Body of pancreas (tissue), 4 donors: Measurements from ENCODE around the gene MAP2K5. TPM values are rescaled to one million over a fixed set of nuclear protein-coding genes. Genes with fewer than 3 reads are reported as not detected.

Experiments
- ATAC-seq: fragments of 150-250 bp; one replicate; pipeline ENCODE4 v1.9.1; 2016
- DNase-seq, 4 donors: peaks; one replicate each; pipeline ENCODE4 v3.0.0-alpha.2; 2019
- H3K27ac ChIP-seq, 4 donors: fragments of 200-600 bp; sonication (generic); 1 replicate in 3 of 4; 2 replicates in 1 of 4; pipeline versions ENCODE4 v1.5.1 to v1.6.1; 2016 to 2019; ENCODE audit warnings: mild to moderate bottlenecking in 1 of 4, mixed read lengths in 1 of 4, moderate library complexity in 1 of 4
- H3K27me3 ChIP-seq, 2 donors: fragments of 200-600 bp; sonication (generic); one replicate each; pipeline ENCODE4 v1.6.0; 2016; ENCODE audit warnings: mild to moderate bottlenecking in 1 of 2
- H3K36me3 ChIP-seq, 2 donors: fragments of 200-600 bp; sonication (generic); replicated peaks in 1 of 2; 2 replicates each; pipeline ENCODE4 v1.5.1; 2016; ENCODE audit warnings: low read depth in 2 of 2; ENCODE audit not compliant: insufficient read depth in 1 of 2
- H3K4me1 ChIP-seq: fragments of 200-600 bp; sonication (generic); one replicate; pipeline ENCODE4 v1.6.0; 2016
- H3K4me3 ChIP-seq, 2 donors: fragments of 200-600 bp; sonication (generic); 1 replicate in 1 of 2; 2 replicates in 1 of 2; pipeline ENCODE4 v1.5.1; 2016 to 2019
- H3K9me3 ChIP-seq, 3 donors: fragments of 200-600 bp; sonication (generic); 1 replicate in 2 of 3; 2 replicates in 1 of 3; pipeline ENCODE4 v1.5.1; 2016
- POLR2A ChIP-seq, 3 donors: fragments of 450-650 bp; IDR thresholded peaks; one replicate each; pipeline ENCODE4 v1.6.1; 2016; ENCODE audit warnings: antibody characterized with exemption in 3 of 3, mild to moderate bottlenecking in 2 of 3
- WGBS, 2 donors: methylation state at CpG; one replicate each; pipeline ENCODE4 v1.1.5; 2017; 5-methylcytosine and 5-hydroxymethylcytosine counted together
- intact Hi-C: fragments of 100-400 bp; cut with DNase I; formaldehyde crosslinking; loops from one replicate; pipeline ENCODE4 v1.15.1; 2023
- total RNA-seq, 2 donors: library from RNA; depleted of rRNA; stranded (reverse); fragments of >200 nt; gene quantifications; one replicate each; pipeline ENCODE4 v1.1.0, GENCODE V29; 2016
- TF ChIP-seq, protein P1 (sequence below), 7 experiments: fragments of 450-650 bp in 4 of 7; fragments of 200-600 bp in 3 of 7; sonication (generic) in 3 of 7; IDR thresholded peaks; one replicate each; pipeline ENCODE4 v1.5.1; 2016 to 2019; ENCODE audit warnings: antibody characterized with exemption in 7 of 7

Gene MAP2K5
- total RNA-seq, 2 donors from 2014 or later = 2.6 to 10.9 TPM

DNA sequence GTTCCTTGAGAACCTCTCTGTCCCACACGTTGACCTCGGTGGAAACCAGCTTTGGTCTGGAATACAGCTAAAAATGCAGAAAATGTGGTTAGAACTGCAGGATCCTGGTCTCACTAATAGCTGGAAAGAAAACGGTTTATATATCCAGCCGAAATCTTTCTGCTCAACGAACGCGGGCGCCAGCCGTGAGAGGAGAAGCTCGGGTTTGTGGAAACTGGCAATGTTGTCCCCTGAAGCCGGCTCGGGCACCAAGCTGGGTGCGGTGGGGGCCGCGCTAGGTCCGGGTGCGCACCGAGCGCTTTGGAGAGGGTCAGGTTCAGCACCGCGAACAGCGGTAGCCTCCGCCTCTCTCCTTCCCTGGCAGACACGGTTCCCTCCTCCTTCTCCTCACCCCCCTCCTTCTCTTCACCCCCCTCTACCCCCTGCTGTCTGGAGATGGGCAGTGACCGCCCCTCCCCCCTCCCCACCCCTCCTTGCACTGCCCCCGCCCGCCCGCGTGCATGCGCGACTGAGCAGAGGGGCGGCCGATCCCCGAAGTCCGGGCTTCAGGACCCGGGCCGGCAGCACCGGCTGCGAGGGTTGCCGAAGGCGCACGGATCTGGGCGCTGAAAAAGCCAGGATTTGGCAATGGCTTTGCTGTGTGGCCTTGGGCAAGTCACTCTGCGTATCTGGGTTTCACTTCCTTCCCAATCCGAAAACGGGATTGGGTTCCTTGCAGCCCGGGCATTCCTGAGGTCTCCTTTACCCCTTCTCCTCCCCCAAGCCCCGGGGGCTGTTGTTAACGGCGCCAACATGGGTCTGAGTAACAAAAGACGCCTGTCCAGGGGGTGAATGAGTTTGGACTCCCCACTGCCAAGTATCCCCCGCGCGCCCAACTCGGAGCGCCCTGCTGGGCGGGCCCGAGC, 282.7 kb downstream of the MAP2K5 start, which contains the start of gene SKOR1:
SKOR1 (plus strand) TSS at position 534 of the 905 bp plus-strand sequence; CDS start at position 628, 94 bp downstream.
- ATAC-seq = no peak
- H3K36me3 ChIP-seq = no peaks in the 10 kb centered on the region
- H3K27ac ChIP-seq = no peak within 1 kb of the TSS
- no peak within 1 kb of the TSS for H3K4me3 ChIP-seq
- no peak for DNase-seq
- peaks cover 89% of the 10 kb centered on the region for H3K4me1 ChIP-seq
- intact Hi-C loops = no loop called here
- WGBS, 2 donors = 0 to 1% methylated on average over 29 to 53 of the region's 58 CpGs
- no peaks in the 10 kb centered on the region for H3K9me3 ChIP-seq
- TF ChIP-seq POLR2A (IDR thresholded peaks at IDR 0.05) = no peak
- TF ChIP-seq, protein P1, sequence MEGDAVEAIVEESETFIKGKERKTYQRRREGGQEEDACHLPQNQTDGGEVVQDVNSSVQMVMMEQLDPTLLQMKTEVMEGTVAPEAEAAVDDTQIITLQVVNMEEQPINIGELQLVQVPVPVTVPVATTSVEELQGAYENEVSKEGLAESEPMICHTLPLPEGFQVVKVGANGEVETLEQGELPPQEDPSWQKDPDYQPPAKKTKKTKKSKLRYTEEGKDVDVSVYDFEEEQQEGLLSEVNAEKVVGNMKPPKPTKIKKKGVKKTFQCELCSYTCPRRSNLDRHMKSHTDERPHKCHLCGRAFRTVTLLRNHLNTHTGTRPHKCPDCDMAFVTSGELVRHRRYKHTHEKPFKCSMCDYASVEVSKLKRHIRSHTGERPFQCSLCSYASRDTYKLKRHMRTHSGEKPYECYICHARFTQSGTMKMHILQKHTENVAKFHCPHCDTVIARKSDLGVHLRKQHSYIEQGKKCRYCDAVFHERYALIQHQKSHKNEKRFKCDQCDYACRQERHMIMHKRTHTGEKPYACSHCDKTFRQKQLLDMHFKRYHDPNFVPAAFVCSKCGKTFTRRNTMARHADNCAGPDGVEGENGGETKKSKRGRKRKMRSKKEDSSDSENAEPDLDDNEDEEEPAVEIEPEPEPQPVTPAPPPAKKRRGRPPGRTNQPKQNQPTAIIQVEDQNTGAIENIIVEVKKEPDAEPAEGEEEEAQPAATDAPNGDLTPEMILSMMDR (IDR thresholded peaks at IDR 0.05) = no peak
- peaks cover 0 to 89% of the 10 kb centered on the region in 2 donors for H3K27me3 ChIP-seq

DNA sequence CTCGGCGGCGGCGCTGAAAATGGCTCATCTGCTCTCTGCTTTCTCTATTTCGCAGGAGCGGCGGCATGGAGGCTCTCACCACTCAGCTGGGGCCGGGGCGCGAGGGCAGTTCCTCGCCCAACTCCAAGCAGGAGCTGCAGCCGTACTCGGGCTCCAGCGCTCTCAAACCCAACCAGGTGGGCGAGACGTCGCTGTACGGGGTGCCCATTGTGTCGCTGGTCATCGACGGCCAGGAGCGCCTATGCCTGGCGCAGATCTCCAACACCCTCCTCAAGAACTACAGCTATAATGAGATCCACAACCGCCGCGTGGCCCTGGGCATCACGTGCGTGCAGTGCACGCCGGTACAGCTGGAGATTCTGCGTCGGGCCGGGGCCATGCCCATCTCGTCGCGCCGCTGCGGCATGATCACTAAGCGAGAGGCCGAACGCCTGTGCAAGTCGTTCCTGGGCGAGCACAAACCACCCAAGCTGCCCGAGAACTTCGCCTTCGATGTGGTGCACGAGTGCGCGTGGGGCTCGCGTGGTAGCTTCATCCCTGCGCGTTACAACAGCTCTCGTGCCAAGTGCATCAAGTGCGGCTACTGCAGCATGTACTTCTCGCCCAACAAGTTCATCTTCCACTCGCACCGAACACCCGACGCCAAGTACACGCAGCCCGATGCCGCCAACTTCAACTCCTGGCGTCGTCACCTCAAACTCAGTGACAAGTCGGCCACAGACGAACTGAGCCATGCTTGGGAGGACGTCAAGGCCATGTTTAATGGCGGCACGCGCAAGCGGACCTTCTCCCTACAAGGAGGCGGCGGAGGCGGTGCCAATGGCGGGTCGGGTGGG, 283.6 kb downstream of the MAP2K5 start:
- no peaks in the 10 kb centered on the region for H3K9me3 ChIP-seq
- WGBS, 2 donors = 11 to 17% methylated on average over 50 to 76 of the region's 77 CpGs
- H3K4me1 ChIP-seq = peaks cover 83% of the 10 kb centered on the region
- H3K27ac ChIP-seq = no peak overlapping the region
- H3K27me3 ChIP-seq = peaks cover 0 to 90% of the 10 kb centered on the region in 2 donors
- TF ChIP-seq, protein P1 (IDR thresholded peaks at IDR 0.05) = no peak
- no peak for TF ChIP-seq POLR2A (IDR thresholded peaks at IDR 0.05)
- no peaks in the 10 kb centered on the region for H3K36me3 ChIP-seq
- DNase-seq (peak in 1 of 4 donors; percentile 9), ATAC-seq (no peak)
- intact Hi-C loops = no loop called here
- no peak overlapping the region for H3K4me3 ChIP-seq

DNA sequence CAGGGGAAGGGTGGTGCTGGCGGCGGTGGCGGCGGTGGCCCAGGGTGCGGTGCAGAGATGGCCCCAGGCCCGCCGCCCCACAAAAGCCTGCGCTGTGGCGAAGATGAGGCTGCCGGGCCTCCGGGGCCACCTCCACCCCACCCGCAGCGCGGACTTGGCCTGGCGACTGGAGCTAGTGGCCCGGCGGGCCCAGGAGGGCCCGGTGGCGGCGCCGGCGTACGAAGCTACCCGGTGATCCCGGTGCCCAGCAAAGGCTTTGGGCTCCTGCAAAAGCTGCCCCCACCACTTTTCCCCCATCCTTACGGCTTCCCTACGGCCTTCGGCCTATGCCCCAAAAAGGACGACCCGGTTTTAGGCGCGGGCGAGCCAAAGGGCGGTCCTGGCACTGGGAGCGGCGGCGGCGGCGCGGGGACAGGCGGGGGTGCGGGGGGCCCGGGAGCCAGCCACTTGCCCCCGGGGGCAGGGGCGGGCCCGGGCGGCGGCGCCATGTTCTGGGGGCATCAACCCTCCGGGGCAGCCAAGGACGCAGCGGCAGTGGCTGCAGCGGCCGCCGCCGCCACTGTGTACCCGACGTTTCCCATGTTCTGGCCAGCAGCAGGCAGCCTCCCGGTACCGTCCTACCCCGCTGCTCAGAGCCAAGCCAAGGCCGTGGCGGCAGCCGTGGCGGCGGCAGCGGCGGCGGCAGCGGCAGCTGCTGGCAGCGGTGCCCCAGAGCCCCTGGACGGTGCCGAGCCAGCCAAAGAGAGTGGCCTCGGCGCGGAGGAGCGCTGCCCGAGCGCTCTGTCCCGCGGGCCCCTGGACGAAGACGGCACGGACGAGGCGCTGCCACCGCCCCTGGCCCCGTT, 284.4 kb downstream of the MAP2K5 start:
- 6 to 8% methylated on average over 18 to 65 of the region's 88 CpGs for WGBS, 2 donors
- ATAC-seq = peak; percentile 30

More for the DNA sequence above, 284.4 kb downstream of the MAP2K5 start:
- intact Hi-C loops = no loop called here
- H3K4me3 ChIP-seq = no peak overlapping the region
- H3K9me3 ChIP-seq = no peaks in the 10 kb centered on the region
- peaks cover 0 to 85% of the 10 kb centered on the region in 2 donors for H3K27me3 ChIP-seq
- TF ChIP-seq, protein P1 (IDR thresholded peaks at IDR 0.05) = no peak
- TF ChIP-seq POLR2A (IDR thresholded peaks at IDR 0.05) = no peak
- H3K27ac ChIP-seq = no peak overlapping the region
- peaks cover 75% of the 10 kb centered on the region for H3K4me1 ChIP-seq
- no peaks in the 10 kb centered on the region for H3K36me3 ChIP-seq
- peak in 1 of 4 donors; percentile 23 for DNase-seq
